IPS-18a (cell line): ENCODE measurements around the gene CASP1.

ENCODE experiments used
- H3K27ac ChIP-seq: one replicate; pipeline ENCODE4 v1.5.1; 2013; ENCODE audit warnings: low read length
- H3K27me3 ChIP-seq: one replicate; pipeline ENCODE4 v1.6.1; 2013; ENCODE audit warnings: mild to moderate bottlenecking, low read length; ENCODE audit not compliant: control insufficient read depth, insufficient read depth
- H3K36me3 ChIP-seq: one replicate; pipeline ENCODE4 v1.6.1; 2013; ENCODE audit warnings: low read depth, low read length; ENCODE audit not compliant: control insufficient read depth
- H3K4me1 ChIP-seq: one replicate; pipeline ENCODE4 v1.6.1; 2013; ENCODE audit warnings: low read depth, low read length; ENCODE audit not compliant: control insufficient read depth
- H3K4me3 ChIP-seq: one replicate; pipeline ENCODE4 v1.5.1; 2013; ENCODE audit warnings: low read length
- H3K9ac ChIP-seq: one replicate; pipeline ENCODE4 v1.6.1; 2013; ENCODE audit warnings: mild to moderate bottlenecking, low read length, moderate library complexity
- H3K9me3 ChIP-seq: one replicate; pipeline ENCODE4 v1.6.1; 2013; ENCODE audit warnings: low read depth, low read length; ENCODE audit not compliant: control insufficient read depth

Gene CASP1

DNA sequence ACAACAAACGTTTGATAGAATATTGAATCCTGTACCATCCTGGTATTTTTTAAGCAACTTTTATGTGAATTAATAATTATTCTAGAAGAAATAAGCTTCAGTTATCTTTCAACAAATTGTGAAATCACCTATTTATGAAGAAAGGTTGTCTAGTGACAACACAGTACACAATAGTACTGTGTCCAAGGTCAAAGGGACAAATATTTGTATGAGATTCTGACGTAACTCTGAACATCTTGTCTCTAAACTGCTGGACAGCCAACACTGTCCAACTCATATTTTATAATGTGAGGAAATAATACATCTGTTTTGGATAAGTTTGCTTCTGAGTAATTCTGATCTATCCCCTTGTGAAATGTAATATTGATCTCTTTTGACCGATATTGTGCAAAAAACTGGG, 30.9 kb downstream of the CASP1 start:
- Histone ChIP-seq H3K4me3 (no peak overlapping the region), H3K4me1 (no peaks in the 10 kb centered on the region), H3K9me3 (no peaks in the 10 kb centered on the region), H3K27ac (no peak overlapping the region), H3K36me3 (no peaks in the 10 kb centered on the region), H3K9ac (no peak overlapping the region), H3K27me3 (no peaks in the 10 kb centered on the region)

DNA sequence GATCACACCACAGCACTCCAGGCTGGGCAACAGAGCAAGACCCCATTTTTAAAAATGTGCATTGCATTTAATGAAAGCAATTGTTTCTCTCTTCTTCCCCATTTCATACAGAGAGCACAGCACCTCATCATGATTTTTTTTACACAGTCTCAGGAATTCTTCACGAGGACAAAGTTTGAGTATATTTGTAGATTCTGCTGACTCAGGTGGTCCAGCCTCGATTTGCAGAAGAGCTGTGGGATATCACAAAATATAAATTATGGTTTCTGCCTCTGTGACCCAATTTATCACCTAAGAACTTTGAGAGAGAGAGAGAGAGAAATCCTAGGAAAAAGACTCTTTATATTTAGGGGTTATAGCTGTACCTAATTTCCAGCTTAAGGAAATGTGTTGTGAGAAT, 31.8 kb downstream of the CASP1 start:
- H3K9me3 ChIP-seq, result no peaks in the 10 kb centered on the region
- H3K4me1 ChIP-seq, result no peaks in the 10 kb centered on the region
- no peak overlapping the region for H3K9ac ChIP-seq
- H3K36me3 ChIP-seq, result no peaks in the 10 kb centered on the region
- no peak overlapping the region for H3K4me3 ChIP-seq
- no peak overlapping the region for H3K27ac ChIP-seq
- H3K27me3 ChIP-seq, result no peaks in the 10 kb centered on the region

DNA sequence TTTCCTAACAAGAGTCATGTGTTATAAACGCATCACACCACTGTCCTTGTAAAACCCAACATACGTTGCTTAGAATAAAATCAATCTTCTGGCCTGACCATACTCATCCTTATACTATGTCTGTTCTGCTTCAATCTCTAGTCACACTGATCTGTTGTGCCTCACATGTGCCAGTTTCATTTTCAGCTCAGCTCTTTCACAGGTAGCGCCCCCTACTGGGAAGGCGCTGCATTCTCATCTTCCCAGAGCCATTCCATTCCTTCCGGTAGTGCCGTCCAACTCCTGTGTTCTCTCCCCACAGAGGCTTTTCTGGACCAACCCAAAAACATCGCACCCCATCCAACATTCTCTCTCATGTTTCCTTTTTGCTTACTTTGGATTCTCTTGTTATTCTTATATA, 34.1 kb downstream of the CASP1 start:
- H3K36me3 ChIP-seq, result no peaks in the 10 kb centered on the region
- no peak overlapping the region for H3K9ac ChIP-seq
- no peaks in the 10 kb centered on the region for H3K9me3 ChIP-seq
- H3K27me3 ChIP-seq, result no peaks in the 10 kb centered on the region
- no peaks in the 10 kb centered on the region for H3K4me1 ChIP-seq
- H3K27ac ChIP-seq, result no peak overlapping the region
- no peak overlapping the region for H3K4me3 ChIP-seq

DNA sequence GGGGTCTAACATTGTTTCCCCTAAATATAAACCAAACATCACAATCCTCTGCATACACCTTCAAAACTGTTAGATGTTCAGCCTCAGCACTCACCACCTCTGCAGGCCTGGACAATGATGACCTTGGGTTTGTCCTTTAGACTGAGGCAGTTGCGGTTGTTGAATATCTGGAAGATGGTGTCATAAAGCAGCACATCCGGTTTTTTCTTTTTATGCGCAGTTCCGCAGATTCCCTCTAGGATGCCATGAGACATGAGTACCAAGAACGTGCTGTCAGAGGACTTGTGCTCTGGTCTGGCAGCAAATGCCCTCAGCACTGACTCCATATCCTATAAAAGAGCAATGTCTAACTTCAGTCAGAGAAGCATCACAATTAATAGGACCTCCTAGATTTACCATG, 34.8 kb downstream of the CASP1 start:
- Histone ChIP-seq H3K4me3 (no peak overlapping the region), H3K27me3 (no peaks in the 10 kb centered on the region), H3K27ac (no peak overlapping the region), H3K9me3 (no peaks in the 10 kb centered on the region), H3K9ac (no peak overlapping the region), H3K36me3 (no peaks in the 10 kb centered on the region), H3K4me1 (no peaks in the 10 kb centered on the region)

DNA sequence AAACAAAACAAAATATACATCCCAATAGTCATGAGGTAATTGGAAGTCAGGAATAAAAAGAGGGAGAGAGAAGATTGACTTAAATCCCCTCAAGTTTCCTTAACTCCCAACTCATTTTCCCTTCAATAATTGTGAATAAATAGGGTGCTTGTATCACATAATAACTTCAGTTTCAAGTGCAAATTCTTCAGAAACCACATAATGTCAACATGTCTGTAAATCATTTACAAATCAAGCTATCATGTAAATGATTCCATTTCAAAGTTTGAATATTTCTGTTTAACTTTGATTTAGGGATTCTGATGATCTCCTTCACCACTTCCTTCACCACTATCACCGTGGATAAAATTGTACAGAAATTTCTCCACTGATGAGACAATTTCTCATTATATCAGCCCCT, 35.2 kb downstream of the CASP1 start:
- Histone ChIP-seq H3K36me3 (no peaks in the 10 kb centered on the region), H3K4me3 (no peak overlapping the region), H3K4me1 (no peaks in the 10 kb centered on the region), H3K27ac (no peak overlapping the region), H3K9ac (no peak overlapping the region), H3K9me3 (no peaks in the 10 kb centered on the region), H3K27me3 (no peaks in the 10 kb centered on the region)

DNA sequence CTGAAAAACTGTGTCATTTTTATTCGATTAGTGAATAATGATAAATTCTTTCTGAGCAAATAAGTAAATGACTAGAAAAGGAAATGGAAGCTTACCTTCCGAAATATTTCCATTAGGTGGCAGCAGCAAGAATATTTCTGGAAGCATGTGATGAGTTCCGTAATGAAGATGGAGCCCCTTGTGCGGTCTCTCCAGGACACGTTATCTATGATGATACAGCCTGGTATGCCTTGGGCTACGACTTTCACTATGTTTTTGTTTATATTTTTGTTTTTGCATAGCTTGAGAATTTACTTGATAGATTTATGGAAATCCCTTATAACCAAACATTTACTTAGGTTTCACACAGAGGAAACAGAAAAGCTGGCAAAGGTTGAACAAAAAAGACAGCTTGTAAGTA, 37.7 kb downstream of the CASP1 start:
- H3K4me1 ChIP-seq, result no peaks in the 10 kb centered on the region
- H3K9me3 ChIP-seq, result no peaks in the 10 kb centered on the region
- H3K27ac ChIP-seq, result no peak overlapping the region
- H3K27me3 ChIP-seq, result no peaks in the 10 kb centered on the region
- H3K9ac ChIP-seq, result no peak overlapping the region
- H3K4me3 ChIP-seq, result no peak overlapping the region
- H3K36me3 ChIP-seq, result no peaks in the 10 kb centered on the region

DNA sequence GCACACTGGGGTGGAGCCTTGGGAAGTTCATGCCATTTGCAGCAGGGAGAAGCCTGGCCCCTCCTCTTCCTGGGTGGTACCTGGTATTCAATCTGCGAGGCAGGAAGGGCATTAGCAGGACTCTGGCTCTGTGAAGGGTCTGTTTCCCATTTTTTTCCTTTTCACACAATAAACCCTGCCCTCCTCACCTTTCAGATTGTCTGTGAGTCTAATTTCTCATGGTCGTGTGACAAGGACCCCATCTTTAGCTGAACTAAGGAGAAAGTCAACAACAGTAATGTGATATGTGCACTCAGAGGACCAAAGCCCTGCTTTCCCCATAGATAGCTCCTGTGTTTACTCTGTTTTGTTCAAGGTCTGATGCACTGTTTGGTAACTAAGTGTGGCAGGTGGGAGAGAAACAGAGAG, 39.9 kb downstream of the CASP1 start:
- Histone ChIP-seq H3K4me1 (no peaks in the 10 kb centered on the region), H3K27me3 (no peaks in the 10 kb centered on the region), H3K27ac (no peak overlapping the region), H3K9me3 (no peaks in the 10 kb centered on the region), H3K9ac (no peak overlapping the region), H3K4me3 (no peak overlapping the region), H3K36me3 (no peaks in the 10 kb centered on the region)

DNA sequence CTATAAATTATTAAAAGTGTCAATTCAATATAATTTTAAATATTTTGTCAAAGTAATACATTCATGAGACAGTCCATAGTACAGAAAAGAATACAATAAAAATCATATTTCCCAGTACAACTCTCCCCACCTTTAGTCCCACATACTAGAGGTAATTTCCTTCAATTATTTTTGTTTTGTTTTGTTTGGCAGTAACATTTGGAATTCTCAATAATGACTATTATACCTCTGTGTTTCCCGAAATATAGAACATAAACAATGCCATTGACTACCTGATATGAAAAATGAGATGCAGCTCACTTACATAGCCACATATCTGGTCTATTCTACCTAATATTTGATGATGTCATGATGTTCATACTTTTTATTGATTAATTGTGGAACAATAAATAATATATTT, 42.2 kb downstream of the CASP1 start:
- Histone ChIP-seq H3K9ac (no peak overlapping the region), H3K4me1 (no peaks in the 10 kb centered on the region), H3K4me3 (no peak overlapping the region), H3K27ac (no peak overlapping the region), H3K9me3 (no peaks in the 10 kb centered on the region), H3K36me3 (no peaks in the 10 kb centered on the region), H3K27me3 (no peaks in the 10 kb centered on the region)

DNA sequence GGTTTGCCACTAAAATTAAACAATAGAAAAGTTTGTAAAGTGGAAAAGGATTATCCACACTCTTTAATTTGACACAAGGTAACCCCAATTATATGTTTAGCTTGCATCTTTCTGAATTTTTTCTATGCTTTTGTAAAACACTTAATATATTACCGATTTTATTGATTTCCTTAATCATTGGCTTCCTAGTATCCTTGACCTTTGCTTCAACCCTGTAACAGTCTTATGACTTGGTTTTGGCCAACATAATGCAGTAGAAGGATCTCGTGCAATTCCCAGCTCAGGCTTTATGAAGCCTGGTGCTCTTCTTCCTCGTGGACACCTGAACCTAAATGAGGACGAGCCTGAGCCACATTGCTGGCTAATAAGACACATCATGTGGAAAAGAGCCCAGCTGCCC, 43.0 kb downstream of the CASP1 start:
- no peaks in the 10 kb centered on the region for H3K36me3 ChIP-seq
- H3K4me3 ChIP-seq, result no peak overlapping the region
- H3K9ac ChIP-seq, result no peak overlapping the region
- no peak overlapping the region for H3K27ac ChIP-seq
- H3K9me3 ChIP-seq, result no peaks in the 10 kb centered on the region
- no peaks in the 10 kb centered on the region for H3K4me1 ChIP-seq
- no peaks in the 10 kb centered on the region for H3K27me3 ChIP-seq

DNA sequence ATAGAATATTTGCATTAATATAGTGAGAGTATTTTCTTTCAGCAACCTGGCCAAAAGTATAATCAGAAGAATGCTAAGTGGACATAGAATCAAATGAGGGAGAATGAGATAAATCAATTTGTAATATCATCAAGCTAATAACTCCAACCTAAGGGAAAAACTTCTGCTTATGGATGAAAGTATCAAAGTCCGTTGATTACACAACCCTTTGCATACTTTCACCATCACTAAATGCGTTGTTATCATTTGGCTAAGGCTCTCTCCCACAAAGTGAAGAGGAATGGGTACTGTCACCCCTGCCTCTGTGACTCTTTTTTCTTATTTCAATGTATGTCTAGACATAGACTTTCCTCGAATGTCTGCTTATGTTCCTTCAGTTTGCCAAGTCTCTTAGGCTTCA, 50.1 kb downstream of the CASP1 start:
- Histone ChIP-seq H3K36me3 (no peaks in the 10 kb centered on the region), H3K9ac (no peak overlapping the region), H3K27me3 (no peaks in the 10 kb centered on the region), H3K4me1 (no peaks in the 10 kb centered on the region), H3K4me3 (no peak overlapping the region), H3K27ac (no peak overlapping the region), H3K9me3 (no peaks in the 10 kb centered on the region)

DNA sequence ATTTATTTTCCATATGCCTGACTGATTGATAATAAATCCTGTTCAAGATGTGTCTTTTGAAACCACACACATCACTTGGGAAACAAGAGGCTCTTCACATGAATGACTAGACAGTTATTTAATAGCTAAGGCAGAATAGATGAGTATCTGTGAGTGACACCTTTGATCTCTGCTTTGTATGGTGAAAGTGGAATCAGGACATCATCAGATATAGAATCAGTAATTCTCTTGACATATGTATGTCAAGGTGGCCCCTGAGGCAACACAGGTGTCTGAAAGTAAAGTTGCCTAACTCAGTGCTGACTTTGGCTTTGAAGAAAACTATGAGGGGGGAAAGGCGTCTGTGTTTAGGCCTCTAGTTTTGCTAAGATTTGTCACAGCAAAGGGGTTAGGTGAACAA, 55.1 kb downstream of the CASP1 start:
- no peaks in the 10 kb centered on the region for H3K9me3 ChIP-seq
- no peak overlapping the region for H3K9ac ChIP-seq
- no peaks in the 10 kb centered on the region for H3K36me3 ChIP-seq
- H3K4me3 ChIP-seq, result no peak overlapping the region
- H3K4me1 ChIP-seq, result no peaks in the 10 kb centered on the region
- H3K27me3 ChIP-seq, result no peaks in the 10 kb centered on the region
- no peak overlapping the region for H3K27ac ChIP-seq
